Hindlimb muscle (tissue), 1 donor: ENCODE results near the gene ERBIN. TPM values are rescaled to one million over a fixed set of nuclear protein-coding genes. Genes with fewer than 3 reads are reported as not detected.
A peak's percentile ranks its signal among the peaks of the same experiment; 100 is the strongest.
"Not testable (repeated sequence)": the region's sequence is repeated elsewhere in the genome, so short reads cannot be mapped to it uniquely, and the experiment has no call there.

ENCODE experiments used
- DNase-seq: peaks from one replicate; pipeline ENCODE4 v3.0.0-alpha.2; 2013
- polyA plus RNA-seq: library from polyadenylated mRNA; unstranded; fragments of 120-200 nt; gene quantifications from one replicate; pipeline ENCODE4 v1.2.1, GENCODE V29; 2013; ENCODE audit not compliant: insufficient read length

Gene ERBIN, protein sequence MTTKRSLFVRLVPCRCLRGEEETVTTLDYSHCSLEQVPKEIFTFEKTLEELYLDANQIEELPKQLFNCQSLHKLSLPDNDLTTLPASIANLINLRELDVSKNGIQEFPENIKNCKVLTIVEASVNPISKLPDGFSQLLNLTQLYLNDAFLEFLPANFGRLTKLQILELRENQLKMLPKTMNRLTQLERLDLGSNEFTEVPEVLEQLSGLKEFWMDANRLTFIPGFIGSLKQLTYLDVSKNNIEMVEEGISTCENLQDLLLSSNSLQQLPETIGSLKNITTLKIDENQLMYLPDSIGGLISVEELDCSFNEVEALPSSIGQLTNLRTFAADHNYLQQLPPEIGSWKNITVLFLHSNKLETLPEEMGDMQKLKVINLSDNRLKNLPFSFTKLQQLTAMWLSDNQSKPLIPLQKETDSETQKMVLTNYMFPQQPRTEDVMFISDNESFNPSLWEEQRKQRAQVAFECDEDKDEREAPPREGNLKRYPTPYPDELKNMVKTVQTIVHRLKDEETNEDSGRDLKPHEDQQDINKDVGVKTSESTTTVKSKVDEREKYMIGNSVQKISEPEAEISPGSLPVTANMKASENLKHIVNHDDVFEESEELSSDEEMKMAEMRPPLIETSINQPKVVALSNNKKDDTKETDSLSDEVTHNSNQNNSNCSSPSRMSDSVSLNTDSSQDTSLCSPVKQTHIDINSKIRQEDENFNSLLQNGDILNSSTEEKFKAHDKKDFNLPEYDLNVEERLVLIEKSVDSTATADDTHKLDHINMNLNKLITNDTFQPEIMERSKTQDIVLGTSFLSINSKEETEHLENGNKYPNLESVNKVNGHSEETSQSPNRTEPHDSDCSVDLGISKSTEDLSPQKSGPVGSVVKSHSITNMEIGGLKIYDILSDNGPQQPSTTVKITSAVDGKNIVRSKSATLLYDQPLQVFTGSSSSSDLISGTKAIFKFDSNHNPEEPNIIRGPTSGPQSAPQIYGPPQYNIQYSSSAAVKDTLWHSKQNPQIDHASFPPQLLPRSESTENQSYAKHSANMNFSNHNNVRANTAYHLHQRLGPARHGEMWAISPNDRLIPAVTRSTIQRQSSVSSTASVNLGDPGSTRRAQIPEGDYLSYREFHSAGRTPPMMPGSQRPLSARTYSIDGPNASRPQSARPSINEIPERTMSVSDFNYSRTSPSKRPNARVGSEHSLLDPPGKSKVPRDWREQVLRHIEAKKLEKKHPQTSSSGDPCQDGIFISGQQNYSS (N-terminal part only)
- 42.5 TPM for polyA plus RNA-seq

- peak; percentile 83 for DNase-seq
Observed at GRCh38 chr5:65926276-65926783, at the start of gene ERBIN. TSS of gene ERBIN (plus strand) at chr5:65926575. CDS start at chr5:65992719, 66,144 bp downstream.

- no peak for DNase-seq
Observed at GRCh38 chr5:65876970-65877369, 49.4 kb upstream of the ERBIN start.

DNA sequence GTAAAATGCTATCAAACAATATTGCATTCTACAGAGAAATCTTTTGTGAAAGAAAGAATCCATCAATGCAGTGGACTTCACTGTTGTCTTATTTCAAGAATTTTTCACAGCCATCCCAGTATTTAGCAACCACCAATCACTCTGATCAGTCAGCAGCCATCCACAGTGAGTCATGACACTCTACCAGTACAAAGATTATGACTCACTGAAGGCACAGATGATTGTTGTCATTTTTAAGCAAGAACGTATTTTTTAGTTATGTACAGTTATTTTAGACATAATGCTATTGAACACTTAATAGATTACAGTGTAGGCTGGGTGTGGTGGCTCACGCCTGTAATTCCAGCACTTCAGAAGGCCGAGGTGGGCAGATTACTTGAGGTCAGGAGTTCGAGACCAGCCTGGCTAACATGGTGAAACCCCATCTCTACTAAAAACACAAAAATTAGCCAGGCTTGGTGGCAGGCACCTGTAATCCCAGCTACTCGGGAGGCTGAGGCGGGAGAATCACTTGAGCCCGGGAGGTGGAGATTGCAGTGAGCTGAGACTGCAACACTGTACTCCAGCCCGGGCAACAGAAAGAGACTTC, 46.6 kb upstream of the ERBIN start:
- not testable (repeated sequence) for DNase-seq

DNA sequence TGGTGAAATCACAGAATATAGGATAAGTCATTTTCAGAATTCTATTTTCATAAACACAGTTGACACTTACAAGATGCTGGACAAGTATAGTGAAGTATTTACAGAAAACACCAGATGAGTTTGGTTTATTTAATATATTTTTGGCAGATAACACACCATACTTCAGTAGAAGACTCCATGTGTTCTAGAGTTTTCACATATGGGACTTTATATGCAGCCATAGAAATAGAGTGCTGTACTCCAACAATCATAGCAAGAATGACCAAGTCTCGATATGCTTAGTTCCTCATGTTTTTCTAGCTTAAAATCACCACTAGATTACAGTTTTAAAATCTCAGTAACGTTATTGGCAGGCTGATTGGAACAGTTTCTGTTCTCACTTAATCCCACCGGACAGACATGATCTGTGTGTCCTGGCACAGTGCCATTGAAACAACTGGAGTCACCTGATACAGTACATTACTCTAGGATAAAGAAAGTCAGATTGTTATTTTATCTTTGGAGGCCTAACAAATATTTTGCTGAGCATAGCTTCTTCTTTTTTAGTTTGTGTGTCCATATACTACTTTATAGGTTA, 45.8 kb upstream of the ERBIN start:
- peak; percentile 34 for DNase-seq

DNA sequence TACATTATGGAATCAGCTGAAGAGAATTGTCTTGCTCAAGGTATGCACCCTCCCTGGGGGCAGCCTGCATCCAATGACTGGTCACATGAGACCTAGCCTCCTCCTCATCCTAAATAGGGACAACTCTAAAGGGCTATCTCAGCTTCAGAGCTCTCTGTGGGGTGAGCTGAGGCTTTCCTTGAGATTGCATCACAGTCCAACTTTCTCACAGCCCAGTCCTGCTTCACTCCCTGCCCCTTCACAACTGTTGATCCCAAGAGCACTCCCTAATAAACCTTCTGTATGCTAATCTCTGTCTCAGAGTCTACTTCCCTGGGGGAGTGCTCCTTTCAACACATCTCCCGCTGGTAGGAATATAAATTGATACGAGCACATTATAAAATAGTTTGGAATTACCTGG, 44.1 kb upstream of the ERBIN start:
- DNase-seq, result no peak

DNA sequence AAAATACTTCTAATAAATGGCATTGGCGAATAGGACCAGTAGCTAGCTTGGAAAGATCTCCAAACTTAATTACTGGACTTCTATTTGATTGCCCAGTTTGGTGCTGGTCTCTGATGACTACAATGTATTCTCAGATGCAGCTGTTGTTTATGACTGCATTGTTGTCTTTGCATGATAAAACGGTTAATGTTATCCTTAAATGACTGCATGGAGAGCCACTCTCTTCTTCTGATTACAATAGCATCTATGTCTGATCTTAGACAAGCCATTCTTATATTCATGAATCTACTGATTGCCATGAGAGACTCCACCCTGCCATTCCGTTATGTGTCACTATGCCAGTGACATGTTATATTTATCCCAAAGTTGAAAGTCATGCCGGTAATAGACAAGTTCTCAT, 42.9 kb upstream of the ERBIN start:
- no peak for DNase-seq

DNA sequence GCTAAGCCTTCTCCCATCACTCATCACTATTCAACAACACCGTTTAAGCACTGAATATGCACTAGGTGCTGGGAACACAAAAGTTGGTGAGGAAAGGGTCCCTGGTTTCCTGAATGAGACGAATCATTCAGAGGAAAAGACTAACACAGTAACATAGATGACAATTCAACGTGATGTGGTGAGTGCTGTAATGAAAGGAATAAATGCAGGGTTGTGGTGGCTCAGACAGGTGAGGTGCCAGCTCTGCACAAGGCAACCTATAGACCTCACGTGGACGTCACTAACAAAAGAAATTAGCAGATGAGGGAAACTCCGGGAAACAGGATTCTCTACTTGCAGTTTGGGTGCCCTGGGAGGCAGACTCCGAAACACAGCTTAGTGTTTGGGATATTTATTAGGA, 40.0 kb upstream of the ERBIN start:
- DNase-seq, result no peak

DNA sequence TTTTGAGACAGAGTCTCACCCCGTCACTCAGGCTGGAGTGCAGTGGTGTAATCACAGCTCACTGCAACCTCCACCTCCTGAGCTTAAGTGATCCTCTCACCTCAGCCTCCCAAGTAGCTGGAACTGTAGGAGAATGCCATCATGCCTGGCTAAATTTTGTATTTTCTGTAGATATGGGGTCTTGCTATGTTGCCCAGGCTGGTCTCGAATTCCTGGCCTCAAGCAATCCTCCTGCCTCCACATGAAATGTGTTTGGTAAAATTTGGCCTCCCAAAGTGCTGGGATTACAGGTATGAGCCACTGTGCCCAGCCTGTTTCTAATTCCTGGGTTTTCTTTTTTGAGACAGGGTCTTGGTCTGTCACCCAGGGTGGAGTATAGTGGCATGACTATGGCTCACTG, 34.4 kb upstream of the ERBIN start:
- DNase-seq, result not testable (repeated sequence)

- DNase-seq, result no peak
Observed at GRCh38 chr5:65892801-65893200, 33.6 kb upstream of the ERBIN start.

DNA sequence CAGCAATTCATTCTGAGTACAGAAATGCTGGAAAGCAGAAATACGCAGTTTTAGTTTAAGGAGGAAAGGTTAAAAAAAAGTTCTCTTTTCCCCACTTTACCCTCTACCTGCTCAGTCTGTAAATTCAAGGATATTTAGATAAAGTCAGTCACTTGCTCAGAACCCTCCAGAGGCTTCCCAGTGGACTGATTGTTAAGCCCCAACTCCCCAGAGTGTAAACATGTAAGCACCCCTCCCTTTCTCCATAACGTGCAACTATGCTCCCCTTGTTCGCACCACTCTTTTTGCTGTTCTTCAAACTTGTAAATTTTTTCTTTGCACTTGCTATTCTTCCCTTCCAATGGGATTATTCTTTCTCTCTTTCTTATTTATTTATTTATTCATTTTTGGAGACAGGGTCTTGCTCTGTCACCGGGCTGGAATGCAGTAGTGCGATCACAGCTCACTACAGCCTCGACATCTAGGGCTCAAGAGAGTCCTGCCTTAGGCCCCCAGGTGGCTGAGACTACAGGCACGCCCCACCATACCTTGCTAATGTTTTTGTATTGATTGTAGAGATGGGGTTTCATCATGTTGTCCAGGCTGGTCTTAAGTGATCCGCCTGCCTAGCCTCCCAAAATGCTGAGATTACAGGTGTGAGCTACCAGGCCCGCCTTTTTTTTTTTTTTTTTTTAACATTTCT, 32.5 kb upstream of the ERBIN start:
- no peak for DNase-seq

DNA sequence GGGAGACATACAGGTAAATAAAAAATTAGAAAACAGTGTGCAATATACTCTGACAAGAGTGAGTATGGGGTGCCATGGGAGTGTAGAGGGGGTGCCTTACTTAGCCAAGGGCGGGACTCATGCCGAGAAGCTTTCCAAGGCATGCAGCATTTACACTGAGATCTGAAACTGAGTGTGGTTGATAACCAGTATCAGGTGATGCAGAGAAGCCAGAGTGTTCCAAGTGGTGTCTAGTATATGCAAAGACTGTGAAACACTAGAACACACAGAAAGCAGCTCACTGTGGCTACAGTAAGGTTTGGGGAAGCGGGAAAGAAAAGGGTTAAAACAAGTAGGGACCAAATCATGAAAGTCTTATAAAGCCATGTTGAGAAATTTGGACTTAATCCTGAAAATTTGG, 30.5 kb upstream of the ERBIN start:
- DNase-seq, result no peak

DNA sequence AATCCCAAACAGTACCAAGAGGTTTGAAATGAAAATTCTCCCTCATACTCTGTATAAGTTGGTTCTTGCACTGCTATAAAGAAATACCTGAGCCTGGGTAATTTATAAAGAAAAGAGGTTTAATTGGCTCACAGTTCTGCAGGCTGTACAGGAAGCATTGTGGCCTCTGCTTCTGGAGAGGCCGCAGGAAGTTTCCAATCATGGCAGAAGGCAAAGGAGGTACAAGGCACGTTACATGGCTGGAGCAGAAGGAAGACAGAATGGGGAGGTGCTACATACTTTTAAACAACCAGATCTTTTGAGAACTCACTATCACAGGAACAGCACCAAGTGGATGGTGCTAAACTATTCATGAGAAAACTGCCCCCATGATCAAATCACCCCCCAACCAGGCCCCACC, 25.6 kb upstream of the ERBIN start:
- DNase-seq, result no peak

DNA sequence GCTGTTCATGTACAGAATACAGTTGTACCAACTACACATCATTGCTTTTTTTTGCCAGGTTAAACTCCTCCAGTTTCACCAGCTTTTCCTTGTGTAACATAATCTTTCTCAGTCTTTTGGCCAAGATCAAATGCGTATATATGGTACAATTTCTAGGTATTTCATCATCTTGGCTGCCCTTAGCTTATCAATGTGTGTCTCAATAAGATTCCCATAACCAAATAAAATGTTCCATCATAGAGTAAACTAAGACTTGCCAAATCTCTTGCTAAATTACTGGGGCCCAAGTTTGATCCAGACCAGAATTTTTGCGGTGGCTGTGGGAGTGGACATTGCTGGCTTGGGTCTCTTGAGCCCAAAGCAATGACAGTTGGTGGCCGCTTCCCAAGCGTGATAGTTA, 24.3 kb upstream of the ERBIN start:
- no peak for DNase-seq

DNA sequence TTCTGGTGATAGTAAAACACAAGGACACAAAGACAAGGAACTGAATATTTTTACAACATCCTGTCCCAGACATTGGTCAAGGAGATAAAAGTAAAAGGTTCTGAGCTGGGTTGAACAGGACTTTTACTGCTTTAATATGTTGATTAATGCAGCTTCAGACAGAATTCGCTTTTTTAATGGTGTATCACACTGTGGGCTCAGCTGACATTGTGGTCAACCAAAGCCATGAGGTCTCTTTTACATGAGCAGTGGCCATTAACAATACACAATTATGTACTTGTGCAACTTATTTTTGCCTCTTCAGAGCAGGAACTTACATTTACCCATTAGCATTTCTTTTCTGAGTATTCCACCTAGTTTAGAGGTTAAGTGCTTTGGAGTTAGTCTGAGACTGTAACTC, 22.8 kb upstream of the ERBIN start:
- DNase-seq, result no peak

- no peak for DNase-seq
Observed at GRCh38 chr5:65906256-65906655, 20.1 kb upstream of the ERBIN start.

DNA sequence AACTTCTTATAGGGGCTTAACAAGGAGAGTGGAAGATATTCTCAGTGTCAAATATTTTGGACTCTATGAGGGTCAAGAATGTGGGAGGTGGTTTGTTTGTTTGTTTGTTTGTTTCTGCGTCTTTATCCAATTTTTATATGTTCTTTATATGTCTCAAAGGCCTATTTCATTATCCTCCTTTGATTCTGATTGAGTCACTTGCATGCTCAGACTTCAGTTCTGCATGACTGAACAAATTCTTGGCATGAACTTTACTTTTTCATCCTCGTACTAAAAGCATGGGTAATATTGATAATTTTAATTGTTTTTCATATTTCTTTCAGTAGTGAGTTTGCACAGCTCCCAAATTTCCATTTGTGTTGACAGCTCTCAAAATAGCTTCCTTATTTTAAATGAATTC, 19.2 kb upstream of the ERBIN start:
- no peak for DNase-seq

- DNase-seq, result no peak
Observed at GRCh38 chr5:65910711-65911110, 15.7 kb upstream of the ERBIN start.

DNA sequence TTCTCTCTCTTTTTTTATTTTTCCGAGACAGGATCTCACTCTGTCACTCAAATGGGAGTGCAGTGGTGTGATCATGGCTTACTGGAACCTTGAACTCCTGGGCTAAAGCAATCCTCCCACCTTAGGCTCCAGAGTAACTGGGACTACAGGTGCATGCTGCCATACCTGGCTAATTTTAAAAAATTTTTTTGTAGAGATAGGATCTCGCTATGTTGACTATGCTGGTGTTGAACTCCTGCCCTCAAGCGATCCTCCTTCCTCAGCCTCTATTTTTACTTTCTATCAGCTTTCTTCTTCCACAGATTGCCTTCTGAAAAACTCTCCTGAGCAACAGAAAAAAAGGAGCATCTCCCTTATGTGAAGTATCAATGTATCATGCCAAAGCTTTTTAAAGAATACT, 14.1 kb upstream of the ERBIN start:
- no peak for DNase-seq

GRCh38 chr5:65913519-65913918, 12.9 kb upstream of the ERBIN start:
- no peak for DNase-seq

- no peak for DNase-seq
Observed at GRCh38 chr5:65914641-65915196, 11.7 kb upstream of the ERBIN start.

GRCh38 chr5:65915661-65916060, 10.7 kb upstream of the ERBIN start:
- DNase-seq, result not testable (repeated sequence)
